ENCODE measurements around the gene ATP12A. TPM values are rescaled to one million over a fixed set of nuclear protein-coding genes. Genes with fewer than 3 reads are reported as not detected.

The ATP12A gene
- polyA plus RNA-seq, 3 donors, result not detected

- Histone ChIP-seq H3K79me2 (ENCODE audit: insufficient read depth, low read length) (no peaks in the 10 kb centered on the region), H3K27ac (ENCODE audit: low read depth in 1 of 2, low read length in 2 of 2) (no peak overlapping the region), H3K4me1 (ENCODE audit: control insufficient read depth in 1 of 2, insufficient read depth in 2 of 2, low read length in 2 of 2) (peaks cover 0 to 8% of the 10 kb centered on the region in 2 donors), H3K9me3 (replicated peaks in 1 of 2; ENCODE audit: control insufficient read depth in 1 of 2, insufficient read depth in 1 of 2, low read length in 2 of 2) (peaks cover 0 to 5% of the 10 kb centered on the region in 2 donors), H3K4me3 (replicated peaks in 1 of 3; ENCODE audit: low read depth in 2 of 3, low read length in 3 of 3) (no peak overlapping the region), H3K27me3 (ENCODE audit: control insufficient read depth in 2 of 2, insufficient read depth in 2 of 2, low read length in 2 of 2) (peaks cover 17 to 26% of the 10 kb centered on the region in 2 donors), H3K36me3 (replicated peaks in 1 of 2; ENCODE audit: control insufficient read depth in 1 of 2, insufficient read depth in 2 of 2, low read length in 2 of 2) (no peaks in the 10 kb centered on the region), H4K20me1 (ENCODE audit: insufficient read depth, low read length) (no peaks in the 10 kb centered on the region), H2AFZ (ENCODE audit: insufficient read depth, low read depth, low read length, poor library complexity, severe bottlenecking) (no peak overlapping the region), H3K9ac (ENCODE audit: insufficient read depth, low read length, poor library complexity, severe bottlenecking) (peak overlapping the region; percentile 12), H3K4me2 (replicated peaks; ENCODE audit: extremely low read depth, low read length, poor library complexity, severe bottlenecking) (no peak overlapping the region)
- Mint-ChIP-seq H3K27ac (peak overlapping the region in 1 of 7 donors; percentile 14), H3K4me1 (peaks cover 6% of the 10 kb centered on the region), H3K4me3 (no peak overlapping the region), H3K36me3 (no peaks in the 10 kb centered on the region), H3K27me3 (ENCODE audit: low read depth in 3 of 3) (peaks cover 27 to 41% (median 33%) of the 10 kb centered on the region in 3 donors), H3K9me3 (peaks cover 0 to 7% (median 0%) of the 10 kb centered on the region in 7 donors)
- TF ChIP-seq CTCF (IDR thresholded peaks at IDR 0.05), result peak; percentile 97
- DNase-seq, result peak; percentile 37 to 48 (median 42)
- WGBS (ENCODE audit: insufficient coverage), result no CpG with 5 or more reads among the region's 4 CpGs
- intact Hi-C loops (cut with micrococcal nuclease), result loop anchor here in 1 of 2 donors (10.0 kb wide), 1 partner anchor 291 kb away; no protein-coding TSS in a partner anchor
Measured at GRCh38 chr13:24683838-24684599, 3.8 kb downstream of the ATP12A start.

GRCh38 chr13:24684600-24684998 is 4.4 kb downstream of the ATP12A start:
- TF ChIP-seq CTCF (IDR thresholded peaks at IDR 0.05), result no peak
- H3K36me3 Mint-ChIP-seq, result no peaks in the 10 kb centered on the region

More at GRCh38 chr13:24684600-24684998, 4.4 kb downstream of the ATP12A start:
- Histone ChIP-seq H3K9ac (ENCODE audit: insufficient read depth, low read length, poor library complexity, severe bottlenecking) (peak overlapping the region; percentile 12), H3K27me3 (ENCODE audit: control insufficient read depth in 2 of 2, insufficient read depth in 2 of 2, low read length in 2 of 2) (peaks cover 15 to 21% of the 10 kb centered on the region in 2 donors), H3K27ac (ENCODE audit: low read depth in 1 of 2, low read length in 2 of 2) (no peak overlapping the region), H3K79me2 (ENCODE audit: insufficient read depth, low read length) (no peaks in the 10 kb centered on the region), H3K4me3 (replicated peaks in 1 of 3; ENCODE audit: low read depth in 2 of 3, low read length in 3 of 3) (no peak overlapping the region), H2AFZ (ENCODE audit: insufficient read depth, low read depth, low read length, poor library complexity, severe bottlenecking) (no peak overlapping the region), H3K4me1 (ENCODE audit: control insufficient read depth in 1 of 2, insufficient read depth in 2 of 2, low read length in 2 of 2) (peaks cover 0 to 8% of the 10 kb centered on the region in 2 donors), H3K9me3 (replicated peaks in 1 of 2; ENCODE audit: control insufficient read depth in 1 of 2, insufficient read depth in 1 of 2, low read length in 2 of 2) (peaks cover 0 to 5% of the 10 kb centered on the region in 2 donors), H4K20me1 (ENCODE audit: insufficient read depth, low read length) (no peaks in the 10 kb centered on the region), H3K36me3 (replicated peaks in 1 of 2; ENCODE audit: control insufficient read depth in 1 of 2, insufficient read depth in 2 of 2, low read length in 2 of 2) (no peaks in the 10 kb centered on the region), H3K4me2 (replicated peaks; ENCODE audit: extremely low read depth, low read length, poor library complexity, severe bottlenecking) (no peak overlapping the region)
- Mint-ChIP-seq H3K4me1 (peaks cover 6% of the 10 kb centered on the region), H3K27ac (no peak overlapping the region), H3K9me3 (peaks cover 0 to 7% (median 0%) of the 10 kb centered on the region in 7 donors), H3K27me3 (ENCODE audit: low read depth in 3 of 3) (peaks cover 23 to 35% (median 27%) of the 10 kb centered on the region in 3 donors), H3K4me3 (no peak overlapping the region)
- intact Hi-C loops (cut with micrococcal nuclease), result loop anchor here in 1 of 2 donors (10.0 kb wide), 1 partner anchor 290 kb away; no protein-coding TSS in a partner anchor
- WGBS (ENCODE audit: insufficient coverage), result 2% methylated on average over 4 of the region's 4 CpGs
- no peak for DNase-seq

Data from CD14-positive monocyte (primary cell).